ENCODE data around the gene WIZ. TPM values are rescaled to one million over a fixed set of nuclear protein-coding genes. Genes with fewer than 3 reads are reported as not detected.

WIZ gene
- total and polyA plus RNA-seq, 9 of the 15 experiments (the other 6 are each of a cell fraction or from before 2014, with no cell fraction given): 0.06 to 37.5 (median 4.8) TPM

DNA sequence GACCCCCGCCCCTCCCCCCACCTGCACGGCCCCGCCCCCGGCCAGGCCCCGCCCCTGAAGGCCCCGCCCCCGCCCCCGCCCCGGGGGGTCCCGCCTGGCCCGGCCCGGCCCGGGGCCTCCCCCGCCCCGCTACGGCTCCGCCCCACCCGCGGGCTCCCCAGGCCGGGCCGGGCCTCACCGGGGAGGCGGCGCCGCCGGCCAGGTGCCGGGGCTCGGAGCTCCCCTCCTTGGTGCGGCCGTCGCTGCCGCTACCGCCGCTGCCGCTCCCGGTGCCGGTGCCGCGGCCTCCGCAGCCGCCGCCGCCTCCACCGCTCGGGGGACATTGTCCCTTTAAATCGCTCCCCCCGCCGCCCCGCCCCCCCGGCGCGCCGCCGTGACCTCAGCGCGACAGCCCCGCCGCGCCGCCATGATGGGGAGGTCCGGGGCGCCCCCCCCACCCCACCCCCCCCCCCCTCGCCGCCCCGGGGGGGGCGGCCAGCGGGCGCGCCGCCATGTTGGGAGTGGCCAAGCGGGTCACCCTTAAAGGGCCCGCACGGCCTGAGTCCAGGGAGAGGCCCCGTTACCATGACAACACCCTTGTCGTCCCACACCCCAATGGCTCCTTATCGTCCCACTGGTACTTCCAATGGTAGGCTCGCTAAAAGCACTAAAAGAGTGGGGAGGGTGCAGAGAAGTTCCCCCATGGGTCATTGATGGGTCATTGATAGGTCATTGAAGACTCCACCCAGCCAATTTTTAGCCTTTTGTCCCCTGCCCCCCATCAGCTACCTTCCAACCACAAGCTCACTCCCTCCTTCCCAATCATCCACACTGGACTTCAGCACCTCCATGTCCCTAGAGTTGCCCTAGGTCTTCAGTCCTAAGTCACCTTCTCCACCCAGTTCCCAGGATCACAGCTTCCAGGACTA lies at the start of gene WIZ (continued):
- TF ChIP-seq ZNF592 (IDR thresholded peaks at IDR 0.05): no peak
- TF ChIP-seq SMAD1 (IDR thresholded peaks at IDR 0.05; ENCODE audit: low read depth, low read length, partially characterized antibody): no peak
- peak; percentile 67; the same call in 1 of the 2 replicates for TF ChIP-seq ZBTB17 (CRISPR knock-in tag; IDR thresholded peaks at IDR 0.05)
- TF ChIP-seq CHAMP1 (IDR thresholded peaks at IDR 0.05): no peak
- TF ChIP-seq MCM7 (IDR thresholded peaks at IDR 0.05): no peak
- no peak for TF ChIP-seq NFATC3 (IDR thresholded peaks at IDR 0.05)
- TF ChIP-seq THRAP3 (IDR thresholded peaks at IDR 0.05; ENCODE audit: borderline replicate concordance): no peak
- TF ChIP-seq TAF7 (tag; IDR thresholded peaks at IDR 0.05): no peak
- TF ChIP-seq BRF1 (IDR thresholded peaks at IDR 0.05; ENCODE audit: borderline replicate concordance, extremely low read depth, insufficient read length): no peak
- no peak for TF ChIP-seq GTF2A2 (tag; IDR thresholded peaks at IDR 0.05)
- no peak for TF ChIP-seq NCOA6 (IDR thresholded peaks at IDR 0.05)
- no peak for TF ChIP-seq SMAD2 (IDR thresholded peaks at IDR 0.05; ENCODE audit: low read depth, low read length)
- no peak for TF ChIP-seq SPI1 (IDR thresholded peaks at IDR 0.05; ENCODE audit: borderline replicate concordance, low read depth, low read length)
- TF ChIP-seq MLX (CRISPR knock-in tag; conservative IDR thresholded peaks at IDR 0.05): no peak
- TF ChIP-seq KHSRP (IDR thresholded peaks at IDR 0.05): no peak

All from K562 (cell line).